ENCODE results near the gene CIITA. TPM values are rescaled to one million over a fixed set of nuclear protein-coding genes. Genes with fewer than 3 reads are reported as not detected.
A peak's percentile ranks its signal among the peaks of the same experiment; 100 is the strongest.

The CIITA gene
- total RNA-seq, 2 donors from 2014 or later, result 25.2 to 31.0 TPM

GRCh38 chr16:10862438-10862837, 14.6 kb upstream of the CIITA start:
- no peaks in the 10 kb centered on the region for H3K27me3 ChIP-seq (replicated peaks; ENCODE audit: insufficient read depth)
- no peaks in the 10 kb centered on the region for H3K36me3 ChIP-seq
- DNase-seq (ENCODE audit: low spot score) (peak; percentile 25), ATAC-seq (ENCODE audit: insufficient number of reproducible peaks, low FRiP score, low read depth) (peak; percentile 71)
- no peak overlapping the region for H3K4me3 ChIP-seq
- no peaks in the 10 kb centered on the region for H3K4me1 ChIP-seq (ENCODE audit: control insufficient read depth in 1 of 2, low read depth in 2 of 2)
- no peak overlapping the region for H3K27ac ChIP-seq
- TF ChIP-seq CTCF (IDR thresholded peaks at IDR 0.05), result no peak
- H3K9me3 ChIP-seq, result no peaks in the 10 kb centered on the region

- H3K27ac ChIP-seq, result peak overlapping the region in 1 of 2 donors; percentile 0
- peak overlapping the region; percentile 2 for H3K4me3 ChIP-seq
- DNase-seq (ENCODE audit: low spot score), result no peak
Observed at GRCh38 chr16:10865991-10866966, 10.7 kb upstream of the CIITA start.

GRCh38 chr16:10867199-10867598, 9.8 kb upstream of the CIITA start:
- Histone ChIP-seq H3K4me3 (peak overlapping the region; percentile 2), H3K27me3 (replicated peaks; ENCODE audit: insufficient read depth) (no peaks in the 10 kb centered on the region), H3K36me3 (no peaks in the 10 kb centered on the region), H3K27ac (no peak overlapping the region), H3K4me1 (ENCODE audit: control insufficient read depth in 1 of 2, low read depth in 2 of 2) (no peaks in the 10 kb centered on the region), H3K9me3 (no peaks in the 10 kb centered on the region)
- no peak for TF ChIP-seq CTCF (IDR thresholded peaks at IDR 0.05)
- no peak for ATAC-seq (ENCODE audit: insufficient number of reproducible peaks, low FRiP score, low read depth)
- DNase-seq (ENCODE audit: low spot score), result no peak

More at GRCh38 chr16:10865991-10866966, 10.7 kb upstream of the CIITA start:
- H3K27me3 ChIP-seq (replicated peaks; ENCODE audit: insufficient read depth), result no peaks in the 10 kb centered on the region
- no peak for TF ChIP-seq CTCF (IDR thresholded peaks at IDR 0.05)
- no peaks in the 10 kb centered on the region for H3K9me3 ChIP-seq
- no peaks in the 10 kb centered on the region for H3K36me3 ChIP-seq
- no peaks in the 10 kb centered on the region for H3K4me1 ChIP-seq (ENCODE audit: control insufficient read depth in 1 of 2, low read depth in 2 of 2)
- ATAC-seq (ENCODE audit: insufficient number of reproducible peaks, low FRiP score, low read depth), result no peak

GRCh38 chr16:10868104-10868595, 8.9 kb upstream of the CIITA start:
- no peak for TF ChIP-seq CTCF (IDR thresholded peaks at IDR 0.05)
- H3K36me3 ChIP-seq, result no peaks in the 10 kb centered on the region
- no peak for DNase-seq (ENCODE audit: low spot score)
- no peak for ATAC-seq (ENCODE audit: insufficient number of reproducible peaks, low FRiP score, low read depth)
- no peaks in the 10 kb centered on the region for H3K27me3 ChIP-seq (replicated peaks; ENCODE audit: insufficient read depth)
- H3K9me3 ChIP-seq, result no peaks in the 10 kb centered on the region
- peak overlapping the region; percentile 20 for H3K4me3 ChIP-seq
- H3K4me1 ChIP-seq (ENCODE audit: control insufficient read depth in 1 of 2, low read depth in 2 of 2), result no peaks in the 10 kb centered on the region
- peak overlapping the region in 1 of 2 donors; percentile 10 for H3K27ac ChIP-seq
